Neural crest cell (in vitro differentiated cells): ENCODE results near the gene TCERG1L. TPM values are rescaled to one million over a fixed set of nuclear protein-coding genes. Genes with fewer than 3 reads are reported as not detected.

ENCODE experiments used
- DNase-seq: peaks from one replicate; pipeline ENCODE4 v3.0.0; 2021; ENCODE audit warnings: low read depth, mixed read lengths, low spot score
- H3K27ac Mint-ChIP-seq: one replicate; pipeline ENCODE4 v1.8.0; 2021; ENCODE audit warnings: mild to moderate bottlenecking, mixed read lengths; ENCODE audit not compliant: unreplicated experiment
- H3K27me3 Mint-ChIP-seq: 2 replicates; pipeline ENCODE4 v1.8.0; 2021; ENCODE audit warnings: low read depth, mild to moderate bottlenecking, mixed read lengths
- H3K36me3 Mint-ChIP-seq: 2 replicates; pipeline ENCODE4 v1.8.0; 2021; ENCODE audit warnings: low read depth, mild to moderate bottlenecking, mixed read lengths
- H3K4me1 Mint-ChIP-seq: 2 replicates; pipeline ENCODE4 v1.8.0; 2021; ENCODE audit warnings: mixed read lengths
- H3K4me3 Mint-ChIP-seq: one replicate; pipeline ENCODE4 v1.8.0; 2021; ENCODE audit warnings: mild to moderate bottlenecking, mixed read lengths
- H3K9me3 Mint-ChIP-seq: 2 replicates; pipeline ENCODE4 v1.8.0; 2021; ENCODE audit warnings: mixed read lengths
- CTCF ChIP-seq: fragments of 200-600 bp; sonication (generic); conservative IDR thresholded peaks from 2 replicates; pipeline ENCODE4 v1.5.0; 2021; ENCODE audit warnings: antibody characterized with exemption, mild to moderate bottlenecking
- total RNA-seq: library from RNA; stranded (reverse); gene quantifications from 2 replicates; pipeline ENCODE4 v1.2.1, GENCODE V29; 2021

Gene TCERG1L
- total RNA-seq, 1 donor from 2014 or later, result 0.96 TPM

- H3K9me3 Mint-ChIP-seq, result no peaks in the 10 kb centered on the region
- no peak for DNase-seq
- no peaks in the 10 kb centered on the region for H3K36me3 Mint-ChIP-seq
- H3K27ac Mint-ChIP-seq, result no peak overlapping the region
- H3K4me3 Mint-ChIP-seq, result no peak overlapping the region
- TF ChIP-seq CTCF, result no peak
- H3K27me3 Mint-ChIP-seq, result peaks cover 5% of the 10 kb centered on the region
- H3K4me1 Mint-ChIP-seq, result peaks cover 17% of the 10 kb centered on the region
These were observed 175.8 kb downstream of the TCERG1L start for GRCh38 chr10:131135716-131136115.

GRCh38 chr10:131134651-131135050, 176.9 kb downstream of the TCERG1L start:
- DNase-seq, result no peak
- Mint-ChIP-seq H3K9me3 (no peaks in the 10 kb centered on the region), H3K27ac (no peak overlapping the region), H3K36me3 (no peaks in the 10 kb centered on the region), H3K4me1 (peaks cover 22% of the 10 kb centered on the region), H3K27me3 (peaks cover 5% of the 10 kb centered on the region), H3K4me3 (no peak overlapping the region)
- TF ChIP-seq CTCF, result no peak

GRCh38 chr10:131134001-131134576, 177.4 kb downstream of the TCERG1L start:
- DNase-seq, result no peak
- Mint-ChIP-seq H3K27ac (no peak overlapping the region), H3K9me3 (no peaks in the 10 kb centered on the region), H3K27me3 (peaks cover under 1% of the 10 kb centered on the region), H3K4me3 (no peak overlapping the region), H3K4me1 (peaks cover 22% of the 10 kb centered on the region), H3K36me3 (no peaks in the 10 kb centered on the region)
- TF ChIP-seq CTCF, result no peak

- DNase-seq, result no peak
- no peak for TF ChIP-seq CTCF
- peaks cover 22% of the 10 kb centered on the region for H3K4me1 Mint-ChIP-seq
- no peak overlapping the region for H3K4me3 Mint-ChIP-seq
- H3K27me3 Mint-ChIP-seq, result no peaks in the 10 kb centered on the region
- H3K27ac Mint-ChIP-seq, result no peak overlapping the region
- no peaks in the 10 kb centered on the region for H3K36me3 Mint-ChIP-seq
- H3K9me3 Mint-ChIP-seq, result no peaks in the 10 kb centered on the region
These were observed 178.8 kb downstream of the TCERG1L start for GRCh38 chr10:131132681-131133080.

GRCh38 chr10:131131726-131132591, 179.6 kb downstream of the TCERG1L start:
- Mint-ChIP-seq H3K9me3 (no peaks in the 10 kb centered on the region), H3K27ac (no peak overlapping the region), H3K4me3 (no peak overlapping the region), H3K27me3 (no peaks in the 10 kb centered on the region), H3K4me1 (peaks cover 26% of the 10 kb centered on the region), H3K36me3 (no peaks in the 10 kb centered on the region)
- DNase-seq, result no peak
- TF ChIP-seq CTCF, result no peak
